NT2/D1 (cell line): Measurements from ENCODE around the gene MCTP1.

Experiments
- SUZ12 ChIP-seq: IDR thresholded peaks from 2 replicates; pipeline ENCODE4 v1.6.1; 2011; ENCODE audit not compliant: insufficient read length, insufficient read depth; ENCODE audit errors: extremely low read depth
- YY1 ChIP-seq: IDR thresholded peaks from 2 replicates; pipeline ENCODE4 v1.6.1; 2011; ENCODE audit not compliant: insufficient read length, insufficient read depth
- ZNF274 ChIP-seq: IDR thresholded peaks from 2 replicates; pipeline ENCODE4 v1.6.1; 2011; ENCODE audit warnings: mild to moderate bottlenecking, low read depth, low read length

GRCh38 chr5:94775088-94775487 is 509.8 kb downstream of the MCTP1 start:
- TF ChIP-seq SUZ12 = no peak
- no peak for TF ChIP-seq ZNF274
- no peak for TF ChIP-seq YY1
